ENCODE data around the gene ARHGDIG. TPM values are rescaled to one million over a fixed set of nuclear protein-coding genes. Genes with fewer than 3 reads are reported as not detected.

Gene ARHGDIG
- total RNA-seq, 1 donor = not detected

DNA sequence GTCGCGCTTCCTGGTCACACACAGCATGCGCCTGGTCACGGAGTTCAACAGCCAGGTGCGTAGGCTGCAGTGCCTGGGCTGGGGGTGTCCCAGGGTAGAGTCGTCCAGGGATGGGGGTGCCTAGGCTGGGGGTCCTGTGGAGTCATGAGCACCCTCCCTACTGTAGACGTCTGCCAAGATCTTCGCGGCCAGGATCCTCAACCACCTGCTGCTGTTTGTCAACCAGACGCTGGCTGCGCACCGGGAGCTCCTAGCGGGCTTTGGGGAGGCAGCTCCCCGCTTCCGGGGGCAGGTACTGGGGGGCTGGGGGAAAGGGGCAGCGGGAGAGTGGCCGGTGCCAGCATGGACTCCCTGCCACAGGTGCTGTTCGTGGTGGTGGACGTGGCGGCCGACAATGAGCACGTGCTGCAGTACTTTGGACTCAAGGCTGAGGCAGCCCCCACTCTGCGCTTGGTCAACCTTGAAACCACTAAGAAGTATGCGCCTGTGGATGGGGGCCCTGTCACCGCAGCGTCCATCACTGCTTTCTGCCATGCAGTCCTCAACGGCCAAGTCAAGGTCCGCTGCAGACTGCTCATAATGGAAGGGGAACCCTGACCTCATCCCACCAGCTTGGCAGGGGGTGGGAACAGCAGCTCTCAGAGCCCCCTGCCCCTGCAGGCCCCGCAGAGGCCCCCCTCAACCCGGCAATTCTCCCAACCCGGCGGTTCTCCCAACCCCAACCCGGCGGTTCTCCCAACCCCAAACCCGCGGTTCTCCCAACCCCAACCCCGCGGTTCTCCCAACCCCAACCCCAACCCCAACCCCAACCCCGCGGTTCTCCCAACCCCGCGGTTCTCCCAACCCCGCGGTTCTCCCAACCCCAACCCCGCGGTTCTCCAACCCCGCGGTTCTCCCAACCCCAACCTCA is 5.0 kb downstream of the ARHGDIG start:
- H3K4me3 ChIP-seq (ENCODE audit: low read depth, low read length) = no peak overlapping the region
- TF ChIP-seq, protein P1, sequence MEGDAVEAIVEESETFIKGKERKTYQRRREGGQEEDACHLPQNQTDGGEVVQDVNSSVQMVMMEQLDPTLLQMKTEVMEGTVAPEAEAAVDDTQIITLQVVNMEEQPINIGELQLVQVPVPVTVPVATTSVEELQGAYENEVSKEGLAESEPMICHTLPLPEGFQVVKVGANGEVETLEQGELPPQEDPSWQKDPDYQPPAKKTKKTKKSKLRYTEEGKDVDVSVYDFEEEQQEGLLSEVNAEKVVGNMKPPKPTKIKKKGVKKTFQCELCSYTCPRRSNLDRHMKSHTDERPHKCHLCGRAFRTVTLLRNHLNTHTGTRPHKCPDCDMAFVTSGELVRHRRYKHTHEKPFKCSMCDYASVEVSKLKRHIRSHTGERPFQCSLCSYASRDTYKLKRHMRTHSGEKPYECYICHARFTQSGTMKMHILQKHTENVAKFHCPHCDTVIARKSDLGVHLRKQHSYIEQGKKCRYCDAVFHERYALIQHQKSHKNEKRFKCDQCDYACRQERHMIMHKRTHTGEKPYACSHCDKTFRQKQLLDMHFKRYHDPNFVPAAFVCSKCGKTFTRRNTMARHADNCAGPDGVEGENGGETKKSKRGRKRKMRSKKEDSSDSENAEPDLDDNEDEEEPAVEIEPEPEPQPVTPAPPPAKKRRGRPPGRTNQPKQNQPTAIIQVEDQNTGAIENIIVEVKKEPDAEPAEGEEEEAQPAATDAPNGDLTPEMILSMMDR (IDR thresholded peaks at IDR 0.05; ENCODE audit: insufficient read depth, low read depth, low read length) = no peak
- DNase-seq (ENCODE audit: low read depth) = no peak

DNA sequence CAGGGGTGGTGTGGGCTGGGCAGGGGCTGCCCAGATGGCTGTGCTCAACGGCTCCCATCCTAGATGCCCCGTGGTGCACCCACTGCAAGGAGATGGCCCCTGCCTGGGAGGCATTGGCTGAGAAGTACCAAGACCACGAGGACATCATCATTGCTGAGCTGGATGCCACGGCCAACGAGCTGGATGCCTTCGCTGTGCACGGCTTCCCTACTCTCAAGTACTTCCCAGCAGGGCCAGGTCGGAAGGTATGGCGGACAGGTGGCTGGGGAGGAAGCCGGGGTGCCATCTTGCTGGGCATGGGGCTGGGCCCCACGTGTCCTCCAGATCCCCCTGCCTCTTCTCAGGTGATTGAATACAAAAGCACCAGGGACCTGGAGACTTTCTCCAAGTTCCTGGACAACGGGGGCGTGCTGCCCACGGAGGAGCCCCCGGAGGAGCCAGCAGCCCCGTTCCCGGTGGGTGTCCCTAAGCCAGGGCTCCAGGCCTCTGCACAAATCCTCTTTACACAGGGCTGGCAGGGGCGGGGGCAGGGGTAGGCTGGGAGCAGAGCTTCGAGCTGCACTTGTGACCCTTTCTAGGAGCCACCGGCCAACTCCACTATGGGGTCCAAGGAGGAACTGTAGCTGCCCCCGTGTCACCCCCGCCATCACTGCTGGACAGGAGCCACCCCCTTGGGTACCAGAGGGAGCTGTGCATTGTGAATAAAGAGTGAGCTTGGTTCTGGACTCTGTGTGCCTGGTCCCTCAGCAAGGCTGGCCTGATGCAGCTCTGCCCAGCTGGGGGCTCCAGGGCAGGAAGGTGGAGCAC is 6.3 kb downstream of the ARHGDIG start:
- TF ChIP-seq, protein P1 (IDR thresholded peaks at IDR 0.05; ENCODE audit: insufficient read depth, low read depth, low read length) = no peak
- DNase-seq (ENCODE audit: low read depth) = no peak
- H3K4me3 ChIP-seq (ENCODE audit: low read depth, low read length) = no peak overlapping the region

DNA sequence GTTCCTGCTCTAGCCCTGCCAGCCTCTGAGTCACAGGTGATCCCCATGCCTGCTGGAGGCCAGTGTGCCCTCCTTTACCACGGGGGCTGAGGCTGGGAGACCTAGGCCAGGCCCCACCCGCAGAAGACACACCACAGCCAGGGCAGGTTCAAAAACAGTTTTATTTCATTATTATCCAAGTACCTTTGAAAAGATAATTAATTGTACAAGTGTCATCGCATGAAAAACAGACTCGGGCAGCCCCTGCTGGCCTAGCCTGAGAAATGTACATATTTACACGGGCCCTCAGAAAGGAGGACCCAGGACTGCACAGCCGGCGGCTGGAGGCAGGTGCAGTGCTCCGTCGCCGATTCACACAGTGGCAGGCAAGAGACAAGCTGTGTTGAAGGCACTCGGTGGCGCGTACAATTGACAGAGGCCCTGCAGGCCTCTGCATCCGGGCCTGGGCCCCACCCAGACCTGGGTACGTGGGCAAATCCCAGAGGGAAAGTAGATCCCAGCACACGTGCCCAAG is 7.0 kb downstream of the ARHGDIG start:
- DNase-seq (ENCODE audit: low read depth) = no peak
- TF ChIP-seq, protein P1 (IDR thresholded peaks at IDR 0.05; ENCODE audit: insufficient read depth, low read depth, low read length) = no peak
- H3K4me3 ChIP-seq (ENCODE audit: low read depth, low read length) = no peak overlapping the region

DNA sequence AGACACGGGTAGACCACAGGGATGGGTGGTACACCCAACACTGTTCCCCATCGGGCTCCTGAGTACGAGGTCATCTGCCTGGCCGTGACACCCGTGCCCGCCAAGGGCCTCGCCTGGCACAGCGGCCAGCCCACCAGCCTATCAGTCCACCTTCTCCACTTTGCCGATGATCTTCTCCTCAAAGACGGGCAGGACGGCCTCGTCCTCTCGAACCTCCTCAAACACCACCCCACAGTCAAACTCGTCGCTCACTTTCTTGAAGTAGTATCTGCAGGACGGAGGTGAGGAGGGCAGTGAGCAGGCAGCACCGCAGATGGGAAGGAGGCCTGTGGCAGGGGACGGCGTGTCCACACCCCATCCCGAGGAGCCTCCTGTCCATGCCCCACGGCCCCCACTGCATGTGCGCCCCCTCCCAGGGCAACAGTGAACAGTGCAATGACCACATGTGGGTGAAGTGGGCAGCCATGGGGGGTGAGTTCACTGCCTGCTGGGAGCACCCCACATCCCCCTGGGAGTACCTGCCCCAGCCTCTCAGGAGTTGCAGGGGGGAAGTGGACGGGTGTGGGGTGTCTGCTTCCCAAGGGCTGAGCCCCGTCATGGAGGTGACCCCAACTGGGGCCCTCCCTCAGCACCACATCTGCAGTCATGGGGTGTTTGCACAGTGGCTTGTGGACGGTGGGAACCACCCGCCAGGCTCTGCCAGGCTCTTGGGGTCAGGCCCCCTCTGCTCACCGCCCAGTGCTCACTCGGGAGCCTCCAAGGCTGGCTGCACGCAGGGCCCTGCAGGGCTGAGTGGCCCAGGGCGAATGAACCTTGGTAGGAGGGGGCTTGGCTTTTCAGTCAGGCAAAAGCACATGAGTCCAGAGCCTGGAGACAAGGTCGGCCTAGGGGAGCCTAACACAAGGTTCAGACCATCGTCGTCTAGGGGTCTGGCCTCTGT is 7.9 kb downstream of the ARHGDIG start:
- H3K4me3 ChIP-seq (ENCODE audit: low read depth, low read length) = no peak overlapping the region
- TF ChIP-seq, protein P1 (IDR thresholded peaks at IDR 0.05; ENCODE audit: insufficient read depth, low read depth, low read length) = no peak
- DNase-seq (ENCODE audit: low read depth) = no peak

DNA sequence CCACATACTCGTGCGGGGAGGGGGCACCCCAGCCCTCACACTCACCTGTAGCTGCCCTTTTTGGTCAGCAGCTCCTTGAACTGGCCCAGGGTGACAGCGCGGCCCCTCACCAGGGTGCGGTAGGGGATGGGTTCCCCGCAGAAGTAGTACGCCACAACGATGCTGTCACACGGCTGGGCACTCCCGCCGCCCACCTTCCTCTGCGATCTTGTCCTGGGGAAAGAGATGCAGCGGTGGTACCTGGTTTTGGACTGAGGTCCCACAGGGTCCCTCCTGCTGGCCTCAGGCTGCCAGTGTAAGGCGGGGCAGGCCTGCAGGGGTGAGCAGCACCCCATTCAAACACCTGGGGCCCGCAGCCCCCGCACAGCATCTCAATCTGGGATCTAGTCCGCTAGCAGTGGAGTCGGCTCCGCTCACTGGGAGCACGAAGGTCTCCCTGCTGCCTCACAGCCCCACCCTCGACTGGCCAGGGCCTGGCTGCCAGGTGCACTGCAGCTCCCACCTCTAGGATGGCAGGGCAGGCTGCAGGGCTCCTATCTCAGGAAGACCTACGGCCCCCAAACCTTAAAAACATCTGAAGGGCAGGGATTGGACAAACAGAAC is 9.1 kb downstream of the ARHGDIG start:
- TF ChIP-seq, protein P1 (IDR thresholded peaks at IDR 0.05; ENCODE audit: insufficient read depth, low read depth, low read length) = no peak
- no peak overlapping the region for H3K4me3 ChIP-seq (ENCODE audit: low read depth, low read length)
- DNase-seq (ENCODE audit: low read depth) = no peak
